COLO668 (cell line): ENCODE measurements around the gene RNF114.
"Not testable (repeated sequence)": the region's sequence is repeated elsewhere in the genome, so short reads cannot be mapped to it uniquely, and the experiment has no call there.

ENCODE experiments used
- DNase-seq: peaks from one replicate; lab custom pipeline; 2025; ENCODE audit not compliant: unreplicated experiment; lab: John Stamatoyannopoulos, UW

Gene RNF114

DNA sequence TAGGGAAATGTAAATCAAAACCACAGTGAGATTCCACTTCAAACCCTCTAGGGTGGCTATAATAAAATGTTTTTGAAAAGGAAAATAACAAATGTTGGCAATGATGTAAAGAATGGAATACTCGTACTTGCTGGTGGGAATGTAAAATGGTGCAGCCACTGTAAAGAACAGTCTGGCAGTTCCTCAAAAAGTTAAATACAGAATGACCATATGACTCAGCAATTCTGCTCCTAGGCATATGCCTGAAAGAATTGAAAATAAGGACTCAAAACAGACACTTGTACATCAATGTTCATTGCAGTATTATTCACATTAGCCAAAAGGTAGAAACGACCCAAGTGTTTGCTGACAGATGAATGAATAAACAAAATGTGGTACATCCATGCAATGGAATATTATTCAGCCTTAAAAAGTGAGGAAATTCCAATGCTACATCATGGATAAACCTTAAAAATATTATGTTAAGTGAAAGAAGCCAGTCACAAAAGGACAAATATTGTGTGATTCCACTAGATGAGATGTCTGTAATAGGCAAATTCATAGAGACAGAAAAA lies 10.2 kb upstream of the RNF114 start:
- no peak for DNase-seq

DNA sequence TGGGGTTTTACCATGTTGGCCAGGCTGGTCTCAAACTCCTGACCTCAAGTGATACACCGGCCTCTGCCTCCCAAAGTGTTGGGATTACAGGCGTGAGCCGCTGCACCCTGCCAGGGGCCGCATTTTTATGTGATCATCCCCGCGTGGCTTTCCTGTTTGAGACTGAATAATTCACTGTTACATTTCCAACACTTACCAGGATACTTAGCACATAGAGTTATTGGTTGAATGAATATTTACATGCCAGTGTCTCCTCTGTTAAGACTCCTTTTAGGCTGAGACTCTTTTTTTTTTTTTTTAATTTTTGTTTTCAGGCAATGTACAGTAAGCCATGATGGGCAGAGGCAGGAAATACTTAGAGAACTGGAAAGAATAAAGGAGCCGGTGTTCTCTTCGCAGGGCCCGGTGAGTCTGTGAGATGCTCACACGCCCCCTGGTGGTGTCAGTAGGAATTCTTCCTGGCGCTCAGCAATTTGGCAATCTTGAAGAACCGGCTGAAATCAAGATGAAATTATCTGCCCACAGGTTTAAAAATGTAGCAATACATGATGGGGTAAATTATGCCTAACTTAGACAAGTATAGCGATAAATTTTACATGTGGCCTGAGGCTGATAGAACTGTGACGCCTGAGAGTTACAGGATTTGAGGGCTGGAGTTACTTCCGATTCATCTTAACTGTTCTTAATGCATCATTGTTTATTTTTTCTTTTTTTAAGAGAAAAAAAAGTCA lies 7.6 kb upstream of the RNF114 start:
- peak; percentile 73 for DNase-seq

DNA sequence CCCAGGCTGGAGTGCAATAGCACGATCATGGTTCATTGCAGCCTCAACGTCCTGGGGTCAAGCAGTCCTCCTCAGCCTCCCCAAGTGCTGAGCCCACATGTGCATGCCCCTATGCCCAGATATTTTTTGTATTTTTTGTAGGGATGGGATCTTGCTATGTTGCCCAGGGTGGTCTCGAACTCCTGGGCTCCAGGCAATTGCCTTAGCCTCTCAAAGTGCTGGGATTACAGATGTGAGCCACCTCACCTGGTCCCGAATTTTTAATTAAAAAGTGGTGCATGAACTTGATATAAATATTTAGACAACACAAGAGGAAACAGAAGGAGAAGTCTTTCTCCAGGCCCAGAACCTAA lies 7.1 kb upstream of the RNF114 start:
- DNase-seq = no peak

DNA sequence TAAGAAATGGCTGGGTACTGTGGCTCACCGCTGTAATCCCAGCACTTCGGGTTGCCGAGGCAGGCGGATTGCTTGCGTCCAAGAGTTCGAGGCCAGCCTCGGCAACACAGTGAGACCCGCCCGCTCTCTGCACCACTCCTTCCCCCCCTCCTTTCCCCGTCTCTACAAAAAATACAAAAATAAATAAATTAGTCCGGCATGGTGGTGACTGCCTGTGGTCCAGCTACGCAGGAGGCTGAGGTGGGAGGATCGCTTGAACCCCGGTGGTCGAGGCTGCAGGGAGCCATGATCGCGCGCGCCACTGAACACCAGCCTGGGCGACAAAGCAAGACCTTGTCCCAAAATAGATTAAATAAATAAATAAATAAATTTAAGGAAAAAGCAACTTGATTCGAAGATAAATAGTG lies 448 bp upstream of the RNF114 start:
- DNase-seq = peak; percentile 56

DNA sequence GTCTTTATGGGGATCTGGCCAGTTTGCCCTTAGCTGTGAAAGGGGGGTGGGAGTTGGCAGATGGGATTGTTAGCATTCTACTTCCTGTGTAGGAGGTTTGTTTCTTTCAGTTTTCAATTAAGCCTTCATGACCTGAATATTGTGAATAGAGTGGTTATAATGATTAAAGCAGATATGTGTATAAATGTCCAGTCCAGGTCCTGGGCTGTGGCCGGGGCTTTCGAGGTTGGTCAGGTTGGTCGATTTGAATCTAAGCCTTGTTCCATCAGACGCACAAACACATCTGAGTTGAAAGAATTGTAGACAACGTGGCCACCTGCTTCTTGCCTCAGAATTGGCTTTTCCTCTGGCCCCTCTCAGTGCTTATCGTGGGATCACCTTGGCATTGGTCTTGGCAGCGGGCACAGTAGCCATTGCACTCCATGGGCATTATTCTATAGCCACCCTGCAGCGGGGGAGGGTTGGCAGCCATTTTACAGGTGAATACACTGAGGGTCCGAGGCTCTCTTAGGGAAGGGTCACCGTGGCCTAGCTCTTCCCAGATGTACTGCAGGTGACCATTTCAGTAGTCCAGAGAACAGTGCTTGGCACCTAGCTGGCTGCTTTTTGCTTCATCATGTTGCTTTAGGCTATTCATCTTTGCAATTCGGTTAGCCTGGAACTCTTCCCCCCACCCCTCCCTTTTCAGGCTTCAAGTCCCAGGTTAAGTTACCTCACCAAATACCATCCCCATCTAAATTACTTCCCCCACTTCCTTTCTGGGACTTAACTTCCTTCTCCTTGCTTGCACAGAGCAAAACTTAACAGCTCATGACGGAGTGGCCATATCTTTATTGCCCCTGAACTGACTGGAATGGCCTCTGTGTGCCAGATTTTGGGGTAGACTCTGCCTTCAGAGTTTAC lies 1.1 kb downstream of the RNF114 start:
- DNase-seq = peak; percentile 8

DNA sequence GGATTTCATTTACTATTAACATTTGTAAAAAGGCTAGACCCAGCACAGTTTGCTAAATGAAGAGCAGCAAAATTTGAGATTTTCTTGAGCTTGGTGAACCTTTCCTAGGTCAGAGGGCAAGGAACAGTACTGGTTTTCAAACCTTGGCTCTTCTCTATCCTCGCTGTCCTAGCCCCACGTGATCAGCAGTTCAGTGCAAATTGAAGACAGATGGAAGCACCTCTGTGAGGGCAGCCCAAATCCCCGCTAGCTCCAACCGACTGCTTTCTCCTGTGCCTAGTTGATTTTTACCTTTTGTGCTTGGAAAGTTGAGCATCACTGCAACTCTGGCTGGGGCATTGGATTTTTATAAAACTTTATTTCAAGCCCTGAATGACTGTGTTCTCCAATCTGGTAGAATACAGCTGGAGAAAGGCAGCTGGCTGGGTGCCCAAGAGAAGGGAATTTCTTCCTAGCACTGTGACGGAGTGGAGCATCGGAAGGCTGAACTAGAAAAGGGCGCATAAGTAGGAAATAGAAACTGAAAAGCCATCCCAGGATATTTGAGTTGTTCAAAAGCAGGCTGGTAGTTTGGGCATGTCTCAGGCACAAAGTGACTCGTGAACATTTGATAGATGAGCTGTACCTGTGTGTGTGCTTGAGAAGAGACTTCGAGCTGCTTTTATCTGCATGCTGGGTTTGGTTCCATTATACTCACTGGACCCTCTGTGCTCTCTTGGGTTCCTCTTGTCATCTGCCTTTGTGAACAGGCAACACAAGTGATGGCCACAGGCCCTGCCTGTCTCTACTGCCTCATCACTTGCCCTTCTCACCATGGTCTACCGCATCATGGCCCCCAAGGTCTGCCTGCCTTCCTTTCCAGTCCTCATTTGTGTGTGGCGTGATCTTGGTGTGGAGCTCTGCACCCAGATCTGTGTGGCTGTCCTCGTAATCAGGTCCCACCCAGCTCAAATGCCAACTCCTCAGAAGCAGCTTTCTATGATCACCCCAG lies 2.3 kb downstream of the RNF114 start:
- DNase-seq = no peak

DNA sequence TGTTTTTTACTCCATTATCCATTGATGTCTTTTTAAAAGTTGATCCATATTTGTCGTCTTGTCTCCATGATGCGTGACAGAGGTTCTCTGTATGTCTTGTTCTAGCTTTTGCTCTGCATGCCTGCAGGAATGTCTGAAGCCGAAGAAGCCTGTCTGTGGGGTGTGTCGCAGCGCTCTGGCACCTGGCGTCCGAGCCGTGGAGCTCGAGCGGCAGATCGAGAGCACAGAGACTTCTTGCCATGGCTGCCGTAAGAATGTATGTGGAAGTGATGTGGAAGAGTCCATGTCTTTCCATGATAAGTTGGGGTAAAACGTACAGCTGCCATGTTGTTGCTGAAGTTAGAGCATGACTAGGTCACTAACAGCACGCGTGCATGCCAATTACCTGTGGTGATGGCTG lies 5.3 kb downstream of the RNF114 start:
- DNase-seq = no peak

DNA sequence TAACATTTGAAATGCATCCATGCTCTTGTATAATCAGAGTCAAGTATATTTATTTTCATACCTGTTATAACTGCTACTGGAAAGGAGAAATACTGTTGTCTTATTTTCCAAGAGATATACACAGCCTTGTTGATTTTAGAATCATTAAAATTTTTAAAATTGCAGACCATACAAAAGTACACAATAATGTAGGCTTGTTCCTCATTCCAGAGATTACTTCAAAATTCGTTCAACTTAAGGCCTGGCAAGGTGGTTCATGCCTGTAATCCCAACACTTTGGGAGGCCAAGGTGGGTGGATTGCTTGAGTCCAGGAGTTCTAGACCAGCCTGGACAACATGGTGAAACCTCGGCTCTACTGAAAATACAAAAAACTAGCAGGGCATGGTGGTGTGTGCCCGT lies 6.1 kb downstream of the RNF114 start:
- DNase-seq = no peak

DNA sequence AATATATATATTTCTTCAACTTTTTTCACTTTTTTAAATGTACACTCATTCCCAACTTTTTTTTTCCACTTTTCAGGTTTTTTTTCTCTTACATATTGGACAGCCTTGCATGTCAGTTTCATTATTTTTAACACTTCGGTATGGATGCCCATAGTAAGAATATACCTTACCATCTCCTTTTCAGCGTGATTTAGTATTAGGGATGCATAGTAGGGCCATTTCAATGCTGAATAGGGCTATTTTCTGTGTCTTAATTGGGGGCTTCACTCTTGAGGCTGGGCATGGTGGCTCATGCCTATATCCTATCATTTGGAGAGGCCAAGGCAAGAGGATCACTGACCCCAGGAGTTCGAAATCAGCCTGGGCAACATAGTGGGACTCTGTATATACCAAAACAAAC lies 6.7 kb downstream of the RNF114 start:
- no peak for DNase-seq

DNA sequence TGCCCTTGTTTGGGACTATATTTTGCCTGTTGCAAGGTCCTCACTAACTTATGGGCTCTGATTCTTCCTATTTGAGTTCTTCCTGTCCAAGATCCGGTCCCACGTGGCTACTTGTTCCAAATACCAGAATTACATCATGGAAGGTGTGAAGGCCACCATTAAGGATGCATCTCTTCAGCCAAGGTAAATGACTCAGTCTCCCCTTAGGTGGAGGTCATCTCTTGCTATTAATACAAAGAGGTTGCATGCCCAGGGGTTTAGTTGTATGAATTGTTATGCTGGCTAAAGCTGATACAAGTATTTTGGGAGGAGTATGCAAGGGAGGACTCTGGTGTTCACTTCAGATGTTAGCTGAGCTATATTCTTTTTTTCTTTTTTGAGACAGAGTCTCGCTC lies 9.1 kb downstream of the RNF114 start:
- no peak for DNase-seq

DNA sequence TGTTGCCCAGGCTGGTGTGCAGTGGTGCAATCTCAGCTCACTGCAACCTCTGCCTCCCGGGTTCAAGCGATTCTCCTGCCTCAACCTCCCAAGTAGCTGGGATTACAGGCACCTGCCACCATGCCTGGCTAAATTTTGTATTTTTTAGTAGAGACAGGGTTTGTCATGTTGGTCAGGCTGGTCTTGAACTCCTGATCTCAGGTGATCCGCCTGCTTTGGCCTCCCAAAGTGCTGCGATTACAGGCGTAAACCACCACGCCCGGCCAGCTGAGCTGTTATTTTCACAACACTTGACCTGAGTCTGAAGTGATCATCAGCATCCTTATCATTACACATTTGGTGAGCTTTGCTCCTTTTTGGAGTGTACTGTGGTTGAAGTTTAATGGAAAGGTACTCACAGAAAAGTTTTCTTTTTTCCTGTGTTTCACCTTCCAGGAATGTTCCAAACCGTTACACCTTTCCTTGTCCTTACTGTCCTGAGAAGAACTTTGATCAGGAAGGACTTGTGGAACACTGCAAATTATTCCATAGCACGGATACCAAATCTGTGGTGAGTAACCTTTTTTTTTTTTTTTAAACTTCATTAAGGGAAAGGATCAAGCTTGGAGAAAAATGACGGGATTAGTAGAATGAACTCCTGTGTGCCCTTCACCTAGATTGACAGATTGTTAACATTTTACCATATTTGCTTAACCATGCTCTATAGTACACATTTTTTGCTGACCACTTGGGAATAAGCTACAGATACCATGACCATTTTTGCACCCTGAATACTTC lies 9.7 kb downstream of the RNF114 start:
- no peak for DNase-seq

DNA sequence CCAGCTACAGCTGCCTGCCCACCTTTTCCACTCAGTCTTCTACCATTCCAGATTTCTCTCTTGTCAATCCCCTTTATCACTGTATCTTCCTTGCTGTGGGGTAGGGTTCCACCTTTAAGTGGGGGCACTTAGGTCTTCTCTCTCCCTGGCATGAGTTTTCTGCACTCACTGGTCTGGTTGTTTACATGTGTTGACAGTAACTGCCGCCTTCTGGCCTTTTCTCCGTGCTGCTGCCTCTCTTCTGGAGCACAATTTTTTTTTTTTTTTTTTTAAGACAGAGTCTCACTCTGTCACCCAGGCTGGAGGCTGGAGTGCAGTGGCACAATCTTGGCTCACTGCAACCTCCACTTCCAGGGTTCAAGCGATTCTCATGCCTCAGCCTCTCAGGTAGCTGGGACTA lies 12.0 kb downstream of the RNF114 start:
- DNase-seq = no peak

DNA sequence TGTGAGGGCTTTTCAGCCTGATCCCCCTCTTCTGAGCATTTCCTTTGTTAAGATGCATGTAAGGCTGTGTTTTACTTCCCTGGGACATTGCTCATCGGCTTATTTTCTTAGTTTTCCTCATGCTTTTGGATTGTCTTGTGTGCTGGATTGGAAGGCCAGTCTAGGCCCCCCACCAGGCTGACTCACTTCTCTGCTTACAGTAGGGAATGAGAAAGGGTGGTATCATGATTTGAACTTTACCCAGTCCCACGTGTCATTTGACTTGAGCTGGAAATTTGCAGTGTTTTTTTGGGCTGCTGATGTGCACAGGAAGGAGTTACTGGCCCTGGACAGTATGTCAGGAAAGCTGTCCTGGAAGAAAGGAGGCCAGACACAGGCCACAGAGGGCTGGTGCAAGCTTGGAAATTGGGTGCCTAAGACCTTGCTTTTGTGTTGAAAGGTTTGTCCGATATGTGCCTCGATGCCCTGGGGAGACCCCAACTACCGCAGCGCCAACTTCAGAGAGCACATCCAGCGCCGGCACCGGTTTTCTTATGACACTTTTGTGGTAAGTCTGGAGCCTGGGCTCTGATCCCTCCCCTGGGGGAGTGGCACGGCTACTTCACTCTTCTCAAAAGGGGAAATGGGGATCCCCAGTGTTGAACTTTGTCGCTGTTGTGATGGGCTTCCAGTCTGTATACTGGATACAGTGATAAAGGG lies 12.8 kb downstream of the RNF114 start:
- DNase-seq = no peak

DNA sequence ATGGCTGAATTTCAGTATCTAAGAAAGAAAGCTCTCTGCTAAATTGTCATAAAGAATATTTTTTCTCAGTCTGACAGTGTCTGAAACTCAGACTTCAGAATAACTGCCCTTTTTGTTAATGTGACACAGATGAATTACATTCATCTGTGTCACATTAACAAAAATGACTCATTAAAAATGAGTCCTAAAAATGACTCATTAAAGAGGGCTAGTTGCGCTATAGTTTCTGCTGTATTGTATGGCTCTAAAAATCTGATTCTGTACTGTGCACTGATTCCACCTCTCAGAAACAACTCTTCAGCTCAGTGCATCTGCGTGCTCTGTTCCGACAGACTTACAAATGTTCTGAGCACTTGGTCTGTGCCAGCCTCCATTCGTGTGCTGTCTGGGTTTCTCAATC lies 15.0 kb downstream of the RNF114 start:
- no peak for DNase-seq

DNA sequence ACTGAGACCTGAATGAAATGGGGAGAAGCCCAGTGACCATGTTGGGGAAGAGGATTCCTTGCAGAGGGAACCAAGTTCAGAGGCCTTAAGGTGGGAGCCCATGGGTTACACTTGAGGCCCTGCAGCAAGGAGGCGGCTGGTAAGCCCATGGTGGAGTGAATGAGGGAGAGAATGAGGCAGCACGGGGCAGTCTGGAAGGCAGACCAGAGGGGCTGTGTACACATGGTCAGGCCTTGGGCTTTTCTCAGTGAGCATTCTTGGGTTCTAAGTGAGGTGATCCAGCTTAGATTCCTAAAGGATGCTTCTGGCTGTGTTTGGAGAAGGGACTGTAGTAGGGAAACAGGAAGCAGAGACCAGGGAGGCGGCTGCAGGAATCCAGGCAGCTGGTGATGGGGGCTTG lies 19.0 kb downstream of the RNF114 start:
- no peak for DNase-seq

DNA sequence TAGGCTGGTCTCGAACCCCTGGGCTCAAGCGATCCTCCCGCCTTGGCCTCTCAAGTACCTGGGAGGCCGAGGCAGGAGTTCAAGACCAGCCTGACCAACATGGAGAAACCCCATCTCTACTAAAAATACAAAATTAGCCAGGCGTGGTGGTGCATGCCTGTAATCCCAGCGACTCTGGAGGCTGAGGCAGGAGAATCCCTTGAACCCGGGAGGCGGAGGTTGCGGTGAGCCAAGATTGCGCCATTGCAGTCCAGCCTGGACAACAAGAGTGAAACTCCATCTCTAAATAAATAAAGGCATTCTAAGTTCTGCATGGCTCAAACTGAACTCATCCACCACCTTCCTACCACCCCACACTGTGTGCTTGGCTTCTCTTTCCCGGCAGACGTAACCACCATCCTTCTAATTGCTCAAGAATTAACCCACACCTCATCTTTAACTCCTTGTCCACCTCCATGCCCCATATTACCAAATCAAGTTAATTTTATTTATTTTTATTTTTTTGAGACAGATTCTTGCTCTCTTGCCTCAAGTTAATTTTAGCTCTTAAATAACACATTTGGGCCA lies 19.7 kb downstream of the RNF114 start:
- DNase-seq = not testable (repeated sequence)

DNA sequence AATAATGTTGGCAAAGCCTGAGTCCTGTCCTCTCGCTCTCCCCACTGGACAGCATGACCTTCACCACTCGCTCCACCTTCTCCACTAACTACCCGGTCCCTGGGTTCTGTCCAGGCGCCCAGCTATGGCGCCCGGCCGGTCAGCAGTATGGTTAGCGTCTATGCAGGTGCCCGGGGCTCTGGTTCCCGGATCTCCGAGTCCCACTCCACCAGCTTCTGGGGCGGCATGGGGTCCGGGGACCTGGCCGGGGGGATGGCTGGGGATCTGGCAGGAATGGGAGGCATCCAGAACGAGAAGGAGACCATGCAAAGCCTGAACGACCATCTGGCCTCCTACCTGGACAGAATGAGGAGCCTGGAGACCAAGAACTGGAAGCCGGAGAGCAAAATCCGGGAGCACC lies 20.5 kb downstream of the RNF114 start:
- DNase-seq = no peak

DNA sequence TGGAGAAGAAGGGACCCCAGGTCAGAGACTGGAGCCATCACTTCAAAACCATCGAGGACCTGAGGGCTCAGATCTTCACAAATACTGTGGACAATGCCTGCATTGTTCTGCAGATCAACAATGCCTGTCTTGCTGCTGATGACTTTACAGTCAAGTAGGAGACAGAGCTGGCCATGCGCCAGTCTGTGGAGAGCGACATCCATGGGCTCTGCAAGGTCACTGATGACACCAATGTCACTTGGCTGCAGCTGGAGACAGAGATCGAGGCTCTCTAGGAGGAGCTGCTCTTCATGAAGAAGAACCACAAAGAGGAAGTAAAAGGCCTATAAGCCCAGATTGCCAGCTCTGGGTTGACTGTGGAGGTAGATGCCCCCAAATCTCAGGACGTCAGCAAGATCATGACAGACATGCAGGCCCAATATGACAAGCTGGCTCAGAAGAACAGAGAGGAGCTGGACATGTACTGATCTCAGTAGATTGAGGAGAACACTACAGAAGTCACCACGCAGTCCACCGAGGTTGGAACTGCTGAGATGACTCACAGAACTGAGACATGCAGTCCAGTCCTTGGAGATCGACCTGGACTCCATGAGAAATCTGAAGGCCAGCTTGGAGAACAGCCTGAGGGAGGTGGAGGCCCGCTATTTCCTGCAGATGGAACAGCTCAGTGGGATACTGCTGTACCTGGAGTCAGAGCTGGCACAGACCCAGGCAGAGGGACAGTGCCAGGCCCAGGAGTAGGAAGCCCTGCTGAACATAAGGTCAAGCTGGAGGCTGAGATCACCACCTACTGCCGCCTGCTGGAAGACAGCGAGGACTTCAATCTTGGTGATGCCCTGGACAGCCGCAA lies 21.1 kb downstream of the RNF114 start:
- DNase-seq = not testable (repeated sequence)
